RKO (cell line): ENCODE data around the gene DMKN.
"Not testable (repeated sequence)": the region's sequence is repeated elsewhere in the genome, so short reads cannot be mapped to it uniquely, and the experiment has no call there.

ENCODE experiments used
- DNase-seq: peaks from one replicate; pipeline ENCODE4 v3.0.0-alpha.2; 2016; ENCODE audit warnings: low spot score

The DMKN gene

GRCh38 chr19:35462476-35462953 is 50.9 kb downstream of the DMKN start:
- no peak for DNase-seq

GRCh38 chr19:35461788-35462187 is 51.7 kb downstream of the DMKN start:
- DNase-seq = not testable (repeated sequence)

- DNase-seq = no peak
Measured at GRCh38 chr19:35461060-35461459, 52.4 kb downstream of the DMKN start.

GRCh38 chr19:35460608-35461007 is 52.8 kb downstream of the DMKN start:
- no peak for DNase-seq

- DNase-seq = no peak
Measured at GRCh38 chr19:35459414-35460082, 53.9 kb downstream of the DMKN start.

- DNase-seq = no peak
Measured at GRCh38 chr19:35458731-35459391, 54.6 kb downstream of the DMKN start.

GRCh38 chr19:35458192-35458591 is 55.3 kb downstream of the DMKN start:
- DNase-seq = no peak

- DNase-seq = no peak
Measured at GRCh38 chr19:35457173-35457572, 56.3 kb downstream of the DMKN start.

- no peak for DNase-seq
Measured at GRCh38 chr19:35455616-35456201, 57.7 kb downstream of the DMKN start.

- no peak for DNase-seq
Measured at GRCh38 chr19:35454663-35455062, 58.8 kb downstream of the DMKN start.

- no peak for DNase-seq
Measured at GRCh38 chr19:35451338-35452096, 61.9 kb downstream of the DMKN start.

GRCh38 chr19:35449359-35450043 is 63.9 kb downstream of the DMKN start:
- DNase-seq = no peak

- no peak for DNase-seq
Measured at GRCh38 chr19:35447606-35448469, 65.6 kb downstream of the DMKN start, which contains the start of gene FFAR2. Gene FFAR2, plus strand, starts transcription at chr19:35448257. Its CDS starts 1,458 bp downstream, at chr19:35449715.
